Cardiac fibroblast (primary cell): ENCODE results near the gene C4orf54.

Experiments used
- DNase-seq, 2 donors: peaks; one replicate each; pipeline versions ENCODE4 v3.0.0 to v3.0.0-alpha.2; 2010; ENCODE audit warnings: low read depth in 2 of 2
- H3K4me3 ChIP-seq, 2 donors: replicated peaks in 1 of 2; 1 replicate in 1 of 2; 2 replicates in 1 of 2; pipeline ENCODE4 v1.5.1; 2011; ENCODE audit warnings: low read depth in 2 of 2, low read length in 2 of 2, mild to moderate bottlenecking in 2 of 2, moderate library complexity in 1 of 2
- CTCF ChIP-seq: IDR thresholded peaks from one replicate; pipeline ENCODE4 v1.5.1; 2011; ENCODE audit warnings: low read depth, mild to moderate bottlenecking, low read length, inconsistent platforms

C4orf54 gene

GRCh38 chr4:99657798-99658197, at the start of gene C4orf54:
Gene C4orf54 (minus strand): TSS chr4:99657828. CDS start chr4:99654648, 3,180 bp downstream.
- no peak for TF ChIP-seq CTCF
- DNase-seq = no peak
- no peak within 1 kb of the TSS for H3K4me3 ChIP-seq

- DNase-seq = no peak
- H3K4me3 ChIP-seq = no peak overlapping the region
- no peak for TF ChIP-seq CTCF
Measured at GRCh38 chr4:99705891-99706290, 48.3 kb upstream of the C4orf54 start.

GRCh38 chr4:99696801-99697200, 39.2 kb upstream of the C4orf54 start:
- H3K4me3 ChIP-seq = no peak overlapping the region
- no peak for DNase-seq
- TF ChIP-seq CTCF = no peak

- H3K4me3 ChIP-seq = no peak overlapping the region
- no peak for TF ChIP-seq CTCF
- DNase-seq = no peak
Measured at GRCh38 chr4:99693140-99693539, 35.5 kb upstream of the C4orf54 start.

- H3K4me3 ChIP-seq = no peak overlapping the region
- no peak for DNase-seq
- no peak for TF ChIP-seq CTCF
Measured at GRCh38 chr4:99690990-99691389, 33.4 kb upstream of the C4orf54 start.

- no peak overlapping the region for H3K4me3 ChIP-seq
- TF ChIP-seq CTCF = no peak
- DNase-seq = no peak
Measured at GRCh38 chr4:99690472-99690871, 32.8 kb upstream of the C4orf54 start.

GRCh38 chr4:99687120-99687519, 29.5 kb upstream of the C4orf54 start:
- TF ChIP-seq CTCF = no peak
- no peak for DNase-seq
- H3K4me3 ChIP-seq = no peak overlapping the region
